ENCODE data around the gene PCSK6.

DNA sequence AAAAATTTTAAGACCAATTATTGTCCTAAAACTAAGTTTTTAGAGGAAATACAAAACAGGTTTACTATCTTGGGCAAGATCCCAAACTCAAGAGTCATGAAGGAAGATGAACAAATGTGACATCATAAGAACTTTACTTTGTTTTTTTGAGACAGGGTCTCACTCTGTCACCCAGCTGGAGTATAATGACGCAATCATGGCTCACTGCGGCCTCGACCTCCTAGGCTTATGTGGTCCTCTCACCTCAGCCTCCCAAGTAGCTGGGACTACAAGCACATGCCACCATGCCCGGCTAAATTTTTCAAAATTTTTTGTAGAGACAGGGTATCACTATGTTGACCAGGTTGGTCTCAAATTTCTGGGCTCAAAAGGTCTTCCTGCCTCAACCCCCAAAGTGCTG is 69.3 kb downstream of the PCSK6 start:
- TF ChIP-seq, protein P1, sequence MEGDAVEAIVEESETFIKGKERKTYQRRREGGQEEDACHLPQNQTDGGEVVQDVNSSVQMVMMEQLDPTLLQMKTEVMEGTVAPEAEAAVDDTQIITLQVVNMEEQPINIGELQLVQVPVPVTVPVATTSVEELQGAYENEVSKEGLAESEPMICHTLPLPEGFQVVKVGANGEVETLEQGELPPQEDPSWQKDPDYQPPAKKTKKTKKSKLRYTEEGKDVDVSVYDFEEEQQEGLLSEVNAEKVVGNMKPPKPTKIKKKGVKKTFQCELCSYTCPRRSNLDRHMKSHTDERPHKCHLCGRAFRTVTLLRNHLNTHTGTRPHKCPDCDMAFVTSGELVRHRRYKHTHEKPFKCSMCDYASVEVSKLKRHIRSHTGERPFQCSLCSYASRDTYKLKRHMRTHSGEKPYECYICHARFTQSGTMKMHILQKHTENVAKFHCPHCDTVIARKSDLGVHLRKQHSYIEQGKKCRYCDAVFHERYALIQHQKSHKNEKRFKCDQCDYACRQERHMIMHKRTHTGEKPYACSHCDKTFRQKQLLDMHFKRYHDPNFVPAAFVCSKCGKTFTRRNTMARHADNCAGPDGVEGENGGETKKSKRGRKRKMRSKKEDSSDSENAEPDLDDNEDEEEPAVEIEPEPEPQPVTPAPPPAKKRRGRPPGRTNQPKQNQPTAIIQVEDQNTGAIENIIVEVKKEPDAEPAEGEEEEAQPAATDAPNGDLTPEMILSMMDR (IDR thresholded peaks at IDR 0.05; ENCODE audit: low read length): no peak
- TF ChIP-seq EZH2phosphoT487 (IDR thresholded peaks at IDR 0.05; ENCODE audit: low read length): no peak
- no peak for TF ChIP-seq EZH2 (optimal IDR thresholded peaks at IDR 0.05; ENCODE audit: low read depth, low read length)

Data from MM.1S (cell line).